Muscle layer of duodenum (tissue), 2 donors: ENCODE measurements around the gene NPAS3.

Source experiments
- H3K27ac ChIP-seq: one replicate; pipeline ENCODE4 v1.7.0; 2013; ENCODE audit warnings: mild to moderate bottlenecking, low read length
- H3K27me3 ChIP-seq: one replicate; pipeline ENCODE4 v1.7.0; 2013; ENCODE audit warnings: low read depth, mild to moderate bottlenecking, control low read depth, low read length
- H3K36me3 ChIP-seq, 2 donors: one replicate each; pipeline ENCODE4 v1.7.0; 2013; ENCODE audit warnings: low read length in 2 of 2, control low read depth in 1 of 2, mild to moderate bottlenecking in 1 of 2; ENCODE audit not compliant: insufficient read depth in 2 of 2, control insufficient read depth in 1 of 2
- H3K4me1 ChIP-seq, 2 donors: one replicate each; pipeline ENCODE4 v1.7.0; 2013; ENCODE audit warnings: low read length in 2 of 2, mild to moderate bottlenecking in 2 of 2, control low read depth in 1 of 2, moderate library complexity in 1 of 2; ENCODE audit not compliant: insufficient read depth in 2 of 2, control insufficient read depth in 1 of 2
- H3K4me3 ChIP-seq, 2 donors: one replicate each; pipeline ENCODE4 v1.7.0; 2013; ENCODE audit warnings: low read length in 2 of 2, low read depth in 1 of 2, mild to moderate bottlenecking in 1 of 2
- H3K9me3 ChIP-seq, 2 donors: one replicate each; pipeline ENCODE4 v1.7.0; 2013; ENCODE audit warnings: low read length in 2 of 2, control low read depth in 1 of 2, mild to moderate bottlenecking in 1 of 2; ENCODE audit not compliant: control insufficient read depth in 1 of 2
- donor health status: healthy.

The NPAS3 gene

DNA sequence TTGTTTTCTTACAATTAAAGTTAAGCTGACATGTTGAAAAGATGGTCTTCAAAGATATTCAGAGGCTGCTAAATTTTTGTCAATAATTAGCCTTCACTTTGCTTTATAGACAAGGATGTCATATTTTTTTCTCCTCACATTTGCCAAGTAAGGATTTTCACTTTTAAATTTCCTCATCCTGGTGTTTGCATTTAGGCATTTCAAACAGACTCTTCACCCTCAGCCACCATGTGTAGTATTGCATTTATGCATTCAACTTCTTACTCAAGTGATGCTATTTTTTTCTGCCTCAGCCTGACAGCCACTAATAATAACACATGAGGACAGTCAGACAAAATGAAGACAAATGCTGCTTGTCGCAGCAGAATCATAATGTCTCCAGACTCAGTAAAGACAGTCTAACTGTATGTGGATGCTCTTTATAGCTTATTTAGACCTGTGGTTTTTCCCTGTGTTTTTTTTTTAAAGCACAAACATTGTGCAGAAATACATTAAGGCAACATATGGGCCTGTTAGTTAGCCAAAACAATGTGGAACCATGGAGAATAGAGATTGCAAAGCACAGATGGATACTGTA is 481.5 kb downstream of the NPAS3 start:
- Histone ChIP-seq H3K27me3 (no peaks in the 10 kb centered on the region), H3K4me3 (no peak overlapping the region), H3K27ac (no peak overlapping the region), H3K4me1 (no peaks in the 10 kb centered on the region), H3K36me3 (no peaks in the 10 kb centered on the region), H3K9me3 (no peaks in the 10 kb centered on the region)

DNA sequence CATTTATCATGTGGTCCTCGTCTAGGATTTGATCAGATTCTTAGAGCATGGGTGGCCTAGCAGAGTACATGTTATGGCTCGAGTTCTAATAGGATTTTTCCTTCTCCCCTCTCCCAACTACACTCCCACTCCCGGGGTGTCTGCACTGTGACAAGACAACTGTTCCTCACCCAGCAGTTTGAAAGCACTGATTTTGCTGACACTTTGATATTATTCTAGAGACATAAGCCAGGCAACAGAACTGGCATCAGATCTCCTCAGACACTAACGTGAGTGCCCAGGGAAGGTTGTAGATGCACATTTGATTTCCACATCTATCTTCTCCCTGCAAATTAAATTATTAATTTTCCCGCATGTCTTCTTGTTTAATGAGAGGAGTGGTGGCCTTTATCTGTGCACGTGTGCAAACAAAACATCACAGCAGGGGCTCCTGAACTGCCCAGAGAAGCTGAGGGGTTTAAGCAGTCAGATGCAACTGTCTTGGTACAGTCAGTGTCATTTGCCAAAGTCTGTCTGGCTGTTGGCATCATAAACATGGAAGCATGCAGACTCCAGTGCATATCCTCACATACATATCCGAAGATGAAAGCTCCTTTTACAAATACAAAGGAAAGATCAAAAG is 491.8 kb downstream of the NPAS3 start:
- H3K27me3 ChIP-seq = no peaks in the 10 kb centered on the region
- H3K4me3 ChIP-seq = no peak overlapping the region
- no peaks in the 10 kb centered on the region for H3K36me3 ChIP-seq
- H3K9me3 ChIP-seq = no peaks in the 10 kb centered on the region
- no peak overlapping the region for H3K27ac ChIP-seq
- H3K4me1 ChIP-seq = no peaks in the 10 kb centered on the region

DNA sequence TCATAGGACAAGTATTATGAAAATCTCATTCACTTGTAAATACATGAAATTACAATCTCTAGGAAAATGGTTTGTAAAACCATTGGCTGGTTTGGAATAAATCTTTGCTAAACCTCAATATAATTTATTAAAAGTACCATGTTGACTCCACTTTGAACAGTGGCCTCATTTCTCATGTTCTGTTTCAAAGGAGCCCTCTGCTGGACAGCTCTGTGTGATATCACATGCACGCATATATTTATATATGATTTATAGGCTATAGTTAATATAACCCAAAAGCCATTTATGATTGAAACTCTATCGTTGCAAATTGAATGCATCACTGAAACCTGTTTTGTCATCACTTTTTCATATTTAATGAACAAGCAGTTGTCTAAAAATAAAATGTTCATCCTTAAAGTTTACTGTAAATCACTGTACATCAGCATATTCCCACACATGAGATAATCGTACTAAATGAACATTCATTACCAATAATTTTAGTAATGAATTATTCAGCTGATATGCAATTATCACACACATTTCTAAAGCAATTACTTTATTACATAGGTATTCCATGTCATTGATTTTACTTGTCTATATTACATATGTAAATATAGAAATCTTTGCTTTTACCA is 493.8 kb downstream of the NPAS3 start:
- Histone ChIP-seq H3K9me3 (no peaks in the 10 kb centered on the region), H3K27ac (no peak overlapping the region), H3K4me3 (no peak overlapping the region), H3K4me1 (no peaks in the 10 kb centered on the region), H3K36me3 (no peaks in the 10 kb centered on the region), H3K27me3 (no peaks in the 10 kb centered on the region)

DNA sequence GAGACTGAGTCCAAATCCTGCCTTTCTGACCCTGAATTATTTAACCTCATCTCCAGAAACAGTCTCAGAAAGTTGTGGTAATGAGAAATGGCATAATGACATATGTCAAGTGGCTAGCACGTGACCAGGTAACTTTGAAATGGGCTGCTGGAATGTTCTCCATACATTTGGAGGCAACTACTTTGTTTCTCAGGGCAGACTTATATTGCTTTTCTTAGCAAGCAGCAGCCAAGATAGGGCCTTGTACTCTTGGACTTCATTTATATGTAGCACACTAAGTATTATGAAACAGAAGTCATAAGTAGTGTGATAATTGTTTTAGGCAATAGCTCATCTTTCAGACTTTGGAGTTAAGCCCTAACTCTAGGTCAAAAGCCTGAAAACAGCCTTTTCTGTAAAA is 494.7 kb downstream of the NPAS3 start:
- Histone ChIP-seq H3K4me3 (no peak overlapping the region), H3K27ac (no peak overlapping the region), H3K27me3 (no peaks in the 10 kb centered on the region), H3K4me1 (no peaks in the 10 kb centered on the region), H3K9me3 (no peaks in the 10 kb centered on the region), H3K36me3 (no peaks in the 10 kb centered on the region)

DNA sequence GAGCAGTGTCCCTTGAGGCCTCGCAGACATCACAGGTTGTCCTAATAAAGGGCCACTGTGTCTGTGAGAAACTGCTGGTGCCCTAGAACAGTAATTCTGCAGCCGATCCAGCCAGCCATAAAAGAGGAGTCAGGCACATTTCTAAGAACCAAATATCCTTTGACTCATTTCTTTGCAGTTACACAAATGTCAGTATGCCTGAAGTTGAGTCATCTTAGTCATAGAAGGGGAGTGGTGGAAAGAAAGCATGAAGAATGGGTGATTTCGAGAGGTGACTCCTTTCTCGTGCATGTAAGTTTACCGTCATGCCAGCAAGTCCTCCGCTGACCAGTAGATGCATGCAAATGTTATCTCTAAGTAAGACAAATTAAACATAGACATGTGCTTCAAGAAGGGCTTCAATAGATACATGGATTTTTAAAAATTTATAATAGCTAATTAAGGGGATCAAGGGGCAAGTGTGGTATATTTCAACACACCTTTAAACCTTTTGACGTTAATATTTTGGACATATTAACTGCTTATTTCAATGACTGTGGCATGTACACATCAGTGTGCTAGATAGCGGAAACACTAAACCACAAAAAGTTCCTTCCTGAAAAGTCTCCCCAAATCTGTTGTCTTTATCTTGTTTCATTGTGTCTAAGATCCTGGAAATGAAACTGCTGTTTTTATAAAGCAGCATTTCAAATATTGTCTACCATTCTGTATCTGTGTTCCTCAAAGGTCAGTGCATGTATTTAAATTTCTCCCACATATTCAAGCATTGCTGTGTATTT is 497.4 kb downstream of the NPAS3 start:
- Histone ChIP-seq H3K36me3 (no peaks in the 10 kb centered on the region), H3K27ac (no peak overlapping the region), H3K4me3 (no peak overlapping the region), H3K4me1 (no peaks in the 10 kb centered on the region), H3K9me3 (no peaks in the 10 kb centered on the region), H3K27me3 (no peaks in the 10 kb centered on the region)

DNA sequence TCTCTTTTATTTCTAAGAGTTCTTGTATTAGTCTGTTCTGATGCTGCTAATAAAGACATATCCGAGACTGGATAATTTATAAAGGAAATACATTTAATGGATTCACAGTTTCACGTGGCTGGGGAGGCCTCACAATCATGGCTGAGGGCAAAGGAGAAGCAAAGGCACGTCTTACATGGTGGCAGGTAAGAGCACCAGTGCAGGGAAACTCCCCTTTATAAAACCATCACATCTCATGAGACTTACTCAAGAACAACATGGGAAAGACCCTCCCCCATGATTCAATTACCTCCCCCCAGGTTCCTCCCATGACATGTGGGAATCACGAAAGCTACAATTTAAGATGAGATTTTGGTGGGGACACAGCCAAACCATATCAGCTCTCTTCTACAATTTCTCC is 503.0 kb downstream of the NPAS3 start:
- Histone ChIP-seq H3K36me3 (no peaks in the 10 kb centered on the region), H3K4me3 (no peak overlapping the region), H3K4me1 (no peaks in the 10 kb centered on the region), H3K27me3 (no peaks in the 10 kb centered on the region), H3K27ac (no peak overlapping the region), H3K9me3 (no peaks in the 10 kb centered on the region)

DNA sequence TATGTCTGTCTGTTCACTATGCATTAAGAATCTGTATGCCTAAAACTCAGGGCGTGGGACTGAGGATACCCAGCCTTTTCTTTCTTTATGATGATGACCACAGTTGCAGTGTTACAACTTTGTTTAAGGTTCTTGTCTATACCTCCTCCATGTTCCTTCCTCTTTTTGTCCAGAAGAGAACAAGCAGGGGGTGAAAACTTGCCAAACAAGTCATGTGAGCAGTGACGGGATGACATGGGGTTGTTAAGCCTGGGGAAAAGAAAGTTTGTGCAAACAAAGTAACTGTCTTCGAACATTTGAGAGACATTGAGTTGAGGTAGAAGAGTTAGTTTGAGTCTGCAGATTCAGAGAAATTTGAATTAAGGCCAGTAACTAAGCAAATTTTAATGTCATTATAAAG is 505.5 kb downstream of the NPAS3 start:
- Histone ChIP-seq H3K36me3 (no peaks in the 10 kb centered on the region), H3K27me3 (no peaks in the 10 kb centered on the region), H3K4me1 (no peaks in the 10 kb centered on the region), H3K27ac (no peak overlapping the region), H3K4me3 (no peak overlapping the region), H3K9me3 (no peaks in the 10 kb centered on the region)

DNA sequence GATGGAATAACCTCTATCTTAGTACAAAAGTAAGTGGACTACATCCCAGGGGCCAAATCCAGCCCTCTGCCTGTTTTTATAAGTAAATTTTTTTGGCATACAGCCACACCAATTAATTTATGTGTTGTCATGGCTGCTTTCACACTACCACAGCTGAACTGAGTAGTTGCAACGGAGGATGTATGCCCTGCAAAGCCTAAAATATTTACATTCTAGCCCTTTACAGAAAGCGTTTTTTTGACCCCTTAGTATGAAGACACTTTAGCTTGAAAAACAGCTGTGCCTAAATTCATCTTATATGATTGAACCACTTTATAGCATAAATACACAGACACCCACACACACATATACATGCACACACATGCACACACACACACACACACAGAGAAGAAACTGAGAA is 510.6 kb downstream of the NPAS3 start:
- H3K27ac ChIP-seq = no peak overlapping the region
- peaks cover 0 to 3% of the 10 kb centered on the region in 2 donors for H3K4me1 ChIP-seq
- H3K4me3 ChIP-seq = no peak overlapping the region
- no peaks in the 10 kb centered on the region for H3K36me3 ChIP-seq
- no peaks in the 10 kb centered on the region for H3K27me3 ChIP-seq
- H3K9me3 ChIP-seq = no peaks in the 10 kb centered on the region

DNA sequence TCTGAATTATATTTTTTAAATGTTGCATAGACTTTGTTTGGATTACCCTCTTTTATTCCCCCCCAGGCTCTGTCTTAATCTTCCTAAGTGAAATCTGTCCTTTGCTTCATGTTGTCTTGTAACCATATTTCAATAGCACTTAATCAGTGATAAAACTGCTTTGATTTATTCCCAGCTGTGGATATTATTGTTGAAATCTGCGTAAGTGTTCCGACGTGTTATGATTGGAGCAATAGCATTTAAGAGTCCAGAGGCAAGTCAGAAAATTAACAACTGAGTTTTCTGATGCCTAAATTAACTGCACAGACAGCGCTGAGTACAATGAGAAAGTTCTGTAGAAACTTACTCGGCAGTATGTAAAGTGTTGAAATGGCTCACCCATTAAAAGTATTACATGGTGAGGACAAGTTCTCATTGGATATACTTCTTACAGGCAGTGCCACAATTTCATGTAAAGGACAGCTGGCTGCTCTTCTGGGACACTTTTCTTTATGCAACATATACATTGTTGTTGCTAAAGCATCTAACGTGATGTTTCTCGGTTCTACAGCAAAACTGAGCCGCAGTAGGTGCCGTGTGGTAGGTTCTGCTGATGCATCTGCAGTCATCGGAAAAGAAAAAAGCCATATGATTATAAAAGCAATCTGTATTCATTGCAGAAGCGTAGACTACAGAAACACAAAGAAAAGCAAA is 511.2 kb downstream of the NPAS3 start:
- H3K27me3 ChIP-seq = no peaks in the 10 kb centered on the region
- H3K27ac ChIP-seq = no peak overlapping the region
- no peaks in the 10 kb centered on the region for H3K9me3 ChIP-seq
- H3K36me3 ChIP-seq = no peaks in the 10 kb centered on the region
- peaks cover 0 to 8% of the 10 kb centered on the region in 2 donors for H3K4me1 ChIP-seq
- no peak overlapping the region for H3K4me3 ChIP-seq

DNA sequence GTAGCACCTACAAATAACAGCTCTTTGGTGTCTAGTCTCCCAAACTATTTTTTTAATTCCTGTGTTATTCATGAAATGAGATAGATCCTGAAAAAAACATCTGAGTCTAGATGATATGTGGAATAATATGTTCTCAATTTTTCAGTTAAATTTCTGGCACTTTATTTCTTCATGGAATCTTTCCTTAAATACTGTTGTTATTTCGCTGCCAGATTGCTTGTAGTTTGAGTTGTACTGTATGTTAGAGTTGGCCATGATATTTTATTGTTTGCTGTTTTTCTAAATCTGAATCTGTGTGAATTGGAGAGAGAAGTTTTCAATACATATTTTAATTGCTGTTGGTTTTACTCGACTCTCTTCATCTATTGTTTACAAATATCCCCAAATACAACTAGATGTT is 511.7 kb downstream of the NPAS3 start:
- Histone ChIP-seq H3K9me3 (no peaks in the 10 kb centered on the region), H3K27me3 (no peaks in the 10 kb centered on the region), H3K4me3 (no peak overlapping the region), H3K27ac (no peak overlapping the region), H3K36me3 (no peaks in the 10 kb centered on the region), H3K4me1 (peaks cover 0 to 14% of the 10 kb centered on the region in 2 donors)

DNA sequence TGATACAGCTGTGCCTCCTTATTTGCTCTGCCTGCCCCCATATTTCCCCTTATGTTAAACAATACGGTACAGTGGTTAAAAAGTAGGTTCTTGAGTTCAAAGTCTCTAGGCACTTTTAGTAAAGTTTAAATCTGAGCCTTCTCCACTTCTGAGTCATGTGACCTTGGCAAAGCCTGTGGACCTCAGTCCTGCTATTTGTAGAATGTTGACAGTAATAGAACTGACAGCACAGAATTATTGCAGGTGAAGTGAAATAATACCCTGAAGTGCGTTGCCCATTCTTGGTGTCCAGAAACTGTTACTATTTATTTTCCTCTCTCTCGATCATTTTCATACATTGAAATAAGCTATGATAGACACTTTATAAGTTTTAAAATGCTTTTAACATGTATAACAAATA is 512.5 kb downstream of the NPAS3 start:
- H3K9me3 ChIP-seq = no peaks in the 10 kb centered on the region
- peaks cover 0 to 15% of the 10 kb centered on the region in 2 donors for H3K4me1 ChIP-seq
- no peaks in the 10 kb centered on the region for H3K36me3 ChIP-seq
- H3K27me3 ChIP-seq = no peaks in the 10 kb centered on the region
- H3K27ac ChIP-seq = no peak overlapping the region
- H3K4me3 ChIP-seq = no peak overlapping the region
